Activated T-cell treated with anti-CD3 and anti-CD28 coated beads, Interleukin-2, amount 50 U/mL, for 72 hours (primary cell): Measurements from ENCODE around the gene KIAA1614. TPM values are rescaled to one million over a fixed set of nuclear protein-coding genes. Genes with fewer than 3 reads are reported as not detected.

Experiments
- ATAC-seq, 2 donors: fragments of 150-1000 bp; cut with Tn5 transposase; replicated peaks in 1 of 2; 2 replicates each; pipeline ENCODE4 v1.10.0; 2021; ENCODE audit warnings: moderate library complexity in 2 of 2, mild to moderate bottlenecking in 1 of 2
- DNase-seq, 2 donors: peaks; one replicate each; pipeline ENCODE4 v3.0.0; 2021 to 2022; ENCODE audit warnings: mixed read lengths in 1 of 2
- H3K27ac Mint-ChIP-seq: one replicate; pipeline ENCODE4 v1.8.0; 2022; ENCODE audit warnings: mild to moderate bottlenecking, moderate library complexity, mixed read lengths
- H3K27me3 Mint-ChIP-seq: one replicate; pipeline ENCODE4 v1.8.0; 2022; ENCODE audit warnings: low read depth, mixed read lengths
- H3K36me3 Mint-ChIP-seq, 2 donors: one replicate each; pipeline ENCODE4 v1.8.0; 2022; ENCODE audit warnings: mixed read lengths in 2 of 2, mild to moderate bottlenecking in 1 of 2; ENCODE audit not compliant: insufficient read depth in 2 of 2
- H3K4me1 Mint-ChIP-seq: one replicate; pipeline ENCODE4 v1.8.0; 2022; ENCODE audit warnings: low read depth, mixed read lengths
- H3K4me3 Mint-ChIP-seq, 2 donors: one replicate each; pipeline ENCODE4 v1.8.0; 2022; ENCODE audit warnings: mild to moderate bottlenecking in 2 of 2, mixed read lengths in 2 of 2, moderate library complexity in 2 of 2
- H3K9me3 Mint-ChIP-seq, 2 donors: one replicate each; pipeline ENCODE4 v1.8.0; 2022; ENCODE audit warnings: mixed read lengths in 2 of 2
- total RNA-seq, 2 donors: library from RNA; stranded (reverse); gene quantifications; one replicate each; pipeline ENCODE4 v1.2.3, GENCODE V29; 2022

The KIAA1614 gene
- total RNA-seq, 2 donors from 2014 or later, result 0.02 to 0.07 TPM

GRCh38 chr1:180933141-180933540 is 20.4 kb downstream of the KIAA1614 start:
- no peaks in the 10 kb centered on the region for H3K9me3 Mint-ChIP-seq
- no peaks in the 10 kb centered on the region for H3K27me3 Mint-ChIP-seq
- H3K4me3 Mint-ChIP-seq, result no peak overlapping the region
- ATAC-seq (no peak), DNase-seq (no peak)
- H3K36me3 Mint-ChIP-seq, result no peaks in the 10 kb centered on the region
- peaks cover 5% of the 10 kb centered on the region for H3K4me1 Mint-ChIP-seq
- no peak overlapping the region for H3K27ac Mint-ChIP-seq

GRCh38 chr1:180934563-180934962 is 21.9 kb downstream of the KIAA1614 start:
- Mint-ChIP-seq H3K9me3 (no peaks in the 10 kb centered on the region), H3K27ac (no peak overlapping the region), H3K27me3 (no peaks in the 10 kb centered on the region), H3K4me1 (peaks cover 5% of the 10 kb centered on the region), H3K4me3 (no peak overlapping the region), H3K36me3 (no peaks in the 10 kb centered on the region)
- no peak for ATAC-seq
- DNase-seq, result no peak

- Mint-ChIP-seq H3K27ac (no peak overlapping the region), H3K4me1 (peaks cover 5% of the 10 kb centered on the region), H3K27me3 (no peaks in the 10 kb centered on the region), H3K9me3 (no peaks in the 10 kb centered on the region), H3K36me3 (no peaks in the 10 kb centered on the region), H3K4me3 (no peak overlapping the region)
- DNase-seq (no peak), ATAC-seq (no peak)
Observed at GRCh38 chr1:180935326-180936109, 22.8 kb downstream of the KIAA1614 start.

DNA sequence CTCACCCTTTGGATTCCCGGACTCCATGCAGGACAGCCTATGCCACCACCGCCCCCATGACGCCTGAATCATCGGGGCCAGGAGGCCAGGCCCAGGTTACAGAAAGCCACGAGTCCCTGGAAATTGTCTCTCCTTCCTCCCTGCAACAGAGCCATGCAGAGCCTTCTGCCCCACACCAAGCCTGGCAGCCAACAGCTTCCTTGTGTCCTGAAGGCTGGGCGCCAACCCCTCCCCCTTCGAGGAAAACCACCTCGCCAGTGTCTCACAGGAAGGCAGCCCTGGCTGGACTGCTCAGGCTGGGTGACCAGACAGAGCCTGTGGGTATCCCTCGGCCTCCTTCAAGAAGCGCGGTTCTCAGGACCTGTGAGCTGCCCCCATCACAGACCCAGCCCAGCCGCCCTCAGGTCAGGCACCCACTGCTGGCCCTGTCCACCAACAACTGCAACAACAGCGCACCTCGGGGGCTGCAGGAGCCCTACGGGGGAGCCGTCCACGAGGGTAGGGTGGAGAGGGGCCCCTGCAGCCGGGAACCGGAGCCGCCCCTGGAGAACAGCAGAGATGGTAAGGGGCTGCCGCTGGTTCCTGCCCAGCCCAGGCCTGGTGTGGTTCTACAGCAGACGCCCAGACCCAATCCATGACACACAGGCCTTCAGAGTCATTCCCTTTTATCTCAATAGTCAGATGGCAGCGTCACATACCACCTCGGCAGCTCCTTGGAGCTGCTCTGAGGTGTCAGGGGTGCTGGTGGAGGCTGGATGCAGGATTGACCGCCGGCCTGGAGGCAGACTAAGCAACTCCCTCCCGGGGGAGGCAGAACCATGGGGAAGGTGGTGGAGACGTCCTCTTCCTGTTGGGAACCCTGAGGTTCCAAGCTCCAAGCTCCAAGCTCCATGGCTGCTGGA is 23.7 kb downstream of the KIAA1614 start:
- H3K4me1 Mint-ChIP-seq, result peaks cover 5% of the 10 kb centered on the region

GRCh38 chr1:180937012-180937372 is 24.3 kb downstream of the KIAA1614 start:
- ATAC-seq (no peak), DNase-seq (no peak)
- Mint-ChIP-seq H3K4me3 (no peak overlapping the region), H3K27me3 (no peaks in the 10 kb centered on the region), H3K27ac (no peak overlapping the region), H3K4me1 (peaks cover 5% of the 10 kb centered on the region), H3K9me3 (no peaks in the 10 kb centered on the region), H3K36me3 (no peaks in the 10 kb centered on the region)

More for the DNA sequence above, 23.7 kb downstream of the KIAA1614 start:
- H3K36me3 Mint-ChIP-seq, result no peaks in the 10 kb centered on the region
- no peak overlapping the region for H3K27ac Mint-ChIP-seq
- DNase-seq (no peak), ATAC-seq (no peak)
- H3K4me3 Mint-ChIP-seq, result no peak overlapping the region
- H3K9me3 Mint-ChIP-seq, result no peaks in the 10 kb centered on the region
- H3K27me3 Mint-ChIP-seq, result no peaks in the 10 kb centered on the region

GRCh38 chr1:180937624-180938225 is 25.0 kb downstream of the KIAA1614 start:
- no peak overlapping the region for H3K4me3 Mint-ChIP-seq
- no peaks in the 10 kb centered on the region for H3K27me3 Mint-ChIP-seq
- peaks cover 5% of the 10 kb centered on the region for H3K4me1 Mint-ChIP-seq
- H3K27ac Mint-ChIP-seq, result no peak overlapping the region
- no peak for DNase-seq
- no peaks in the 10 kb centered on the region for H3K9me3 Mint-ChIP-seq
- H3K36me3 Mint-ChIP-seq, result no peaks in the 10 kb centered on the region
- no peak for ATAC-seq

DNA sequence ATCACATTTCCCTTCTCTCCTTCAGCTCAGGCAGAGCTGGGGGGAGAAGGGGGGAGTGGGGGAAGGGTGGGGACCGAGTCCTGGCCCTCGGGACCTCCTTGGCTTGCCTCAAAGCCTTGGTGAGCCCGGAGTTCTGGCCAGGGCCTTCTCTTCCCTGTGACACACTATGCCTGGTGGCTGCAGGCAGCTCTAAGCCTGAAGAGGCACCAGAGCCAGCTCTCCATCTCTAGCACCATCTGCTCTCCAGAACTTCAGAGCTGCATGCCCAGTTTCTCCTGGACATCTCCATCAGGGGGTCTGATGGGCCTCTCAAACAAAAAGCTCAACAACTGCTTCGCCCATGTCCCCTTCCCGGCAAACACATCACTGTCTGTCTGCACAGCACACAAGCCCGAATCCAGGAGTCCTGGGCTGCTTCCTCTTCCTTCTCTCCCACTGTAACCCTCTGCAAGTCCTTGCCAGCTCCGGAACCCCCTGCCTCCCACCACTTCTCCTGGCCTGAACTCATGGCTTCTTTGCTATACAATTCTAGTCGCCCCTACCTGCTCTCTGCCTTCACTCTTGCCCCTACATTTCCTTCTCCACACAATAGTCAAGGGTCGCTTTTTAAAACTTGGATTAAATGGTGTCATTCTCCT is 26.5 kb downstream of the KIAA1614 start:
- no peak for ATAC-seq
- H3K4me1 Mint-ChIP-seq, result peaks cover 5% of the 10 kb centered on the region
- H3K4me3 Mint-ChIP-seq, result no peak overlapping the region
- H3K27me3 Mint-ChIP-seq, result no peaks in the 10 kb centered on the region
- no peak overlapping the region for H3K27ac Mint-ChIP-seq
- no peaks in the 10 kb centered on the region for H3K9me3 Mint-ChIP-seq
- peaks cover 0 to 2% of the 10 kb centered on the region in 2 donors for H3K36me3 Mint-ChIP-seq
- DNase-seq, result no peak

GRCh38 chr1:180939711-180940103 is 27.0 kb downstream of the KIAA1614 start:
- Mint-ChIP-seq H3K27me3 (no peaks in the 10 kb centered on the region), H3K27ac (no peak overlapping the region), H3K36me3 (peaks cover 0 to 2% of the 10 kb centered on the region in 2 donors), H3K9me3 (no peaks in the 10 kb centered on the region), H3K4me1 (peaks cover 2% of the 10 kb centered on the region), H3K4me3 (no peak overlapping the region)
- ATAC-seq (no peak), DNase-seq (no peak)

GRCh38 chr1:180940445-180940844 is 27.7 kb downstream of the KIAA1614 start:
- peaks cover 0 to 2% of the 10 kb centered on the region in 2 donors for H3K36me3 Mint-ChIP-seq
- no peak overlapping the region for H3K4me3 Mint-ChIP-seq
- no peak overlapping the region for H3K27ac Mint-ChIP-seq
- DNase-seq, result no peak
- H3K9me3 Mint-ChIP-seq, result no peaks in the 10 kb centered on the region
- no peaks in the 10 kb centered on the region for H3K27me3 Mint-ChIP-seq
- H3K4me1 Mint-ChIP-seq, result no peaks in the 10 kb centered on the region
- no peak for ATAC-seq

- Mint-ChIP-seq H3K4me3 (no peak overlapping the region), H3K27ac (no peak overlapping the region), H3K4me1 (peaks cover 7% of the 10 kb centered on the region), H3K9me3 (peaks cover 2 to 3% of the 10 kb centered on the region in 2 donors), H3K36me3 (peaks cover 2 to 4% of the 10 kb centered on the region in 2 donors), H3K27me3 (no peaks in the 10 kb centered on the region)
- ATAC-seq, result no peak
- no peak for DNase-seq
Observed at GRCh38 chr1:180941518-180942275, 29.0 kb downstream of the KIAA1614 start.

DNA sequence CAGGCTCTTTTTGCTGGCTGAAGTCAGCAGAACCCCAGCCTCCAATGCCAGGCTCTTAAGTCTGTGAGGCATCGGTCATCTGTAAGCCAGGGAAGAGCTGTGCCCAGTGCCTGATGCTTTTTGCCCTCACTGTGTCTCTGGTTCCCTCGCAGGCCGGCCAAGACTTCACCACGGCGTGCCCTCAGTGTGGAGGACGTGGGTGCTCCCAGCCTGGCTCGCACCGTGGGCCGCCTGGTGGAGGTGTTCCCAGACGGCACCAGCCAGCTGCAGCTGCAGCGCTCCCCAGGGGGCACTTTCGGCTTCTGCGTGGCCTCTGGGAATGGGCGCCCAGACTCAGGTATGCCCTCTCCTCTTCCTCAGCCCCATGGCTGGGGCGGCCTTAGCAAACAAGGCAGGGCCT is 32.5 kb downstream of the KIAA1614 start:
- ATAC-seq, result no peak
- H3K27ac Mint-ChIP-seq, result no peak overlapping the region
- H3K4me3 Mint-ChIP-seq, result no peak overlapping the region
- H3K9me3 Mint-ChIP-seq, result peaks cover 5 to 9% of the 10 kb centered on the region in 2 donors
- no peaks in the 10 kb centered on the region for H3K27me3 Mint-ChIP-seq
- H3K4me1 Mint-ChIP-seq, result peaks cover 16% of the 10 kb centered on the region
- H3K36me3 Mint-ChIP-seq, result peaks cover 16 to 26% of the 10 kb centered on the region in 2 donors
- no peak for DNase-seq

GRCh38 chr1:180945551-180945950 is 32.9 kb downstream of the KIAA1614 start:
- Mint-ChIP-seq H3K36me3 (peaks cover 17 to 26% of the 10 kb centered on the region in 2 donors), H3K4me1 (peaks cover 16% of the 10 kb centered on the region), H3K27me3 (no peaks in the 10 kb centered on the region), H3K27ac (no peak overlapping the region), H3K4me3 (no peak overlapping the region), H3K9me3 (peaks cover 5 to 9% of the 10 kb centered on the region in 2 donors)
- no peak for DNase-seq
- no peak for ATAC-seq
